BE2C (cell line): ENCODE data around the gene PRKCSH.
A peak's percentile ranks its signal among the peaks of the same experiment; 100 is the strongest.
"Not testable (repeated sequence)": the region's sequence is repeated elsewhere in the genome, so short reads cannot be mapped to it uniquely, and the experiment has no call there.

Experiments
- DNase-seq: peaks from one replicate; pipeline ENCODE4 v3.0.0-alpha.2; 2020
- H3K27me3 ChIP-seq: fragments of 250-450 bp; sonication (Bioruptor Pico); 2 replicates; pipeline ENCODE4 v1.5.1; 2020; ENCODE audit warnings: mild to moderate bottlenecking
- H3K36me3 ChIP-seq: fragments of 250-450 bp; sonication (Bioruptor Pico); 2 replicates; pipeline ENCODE4 v1.5.1; 2020; ENCODE audit warnings: mild to moderate bottlenecking
- H3K4me1 ChIP-seq: fragments of 250-450 bp; sonication (Bioruptor Pico); 2 replicates; pipeline ENCODE4 v1.5.1; 2020
- H3K4me3 ChIP-seq: 2 replicates; pipeline ENCODE4 v1.5.1; 2011; ENCODE audit warnings: low read depth, low read length
- H3K9me3 ChIP-seq: fragments of 250-450 bp; sonication (Bioruptor Pico); 2 replicates; pipeline ENCODE4 v1.5.1; 2020
- TF ChIP-seq, protein P1 (sequence below): IDR thresholded peaks from 2 replicates; pipeline ENCODE4 v1.5.1; 2012; ENCODE audit warnings: mild to moderate bottlenecking, low read depth, low read length

PRKCSH gene

DNA sequence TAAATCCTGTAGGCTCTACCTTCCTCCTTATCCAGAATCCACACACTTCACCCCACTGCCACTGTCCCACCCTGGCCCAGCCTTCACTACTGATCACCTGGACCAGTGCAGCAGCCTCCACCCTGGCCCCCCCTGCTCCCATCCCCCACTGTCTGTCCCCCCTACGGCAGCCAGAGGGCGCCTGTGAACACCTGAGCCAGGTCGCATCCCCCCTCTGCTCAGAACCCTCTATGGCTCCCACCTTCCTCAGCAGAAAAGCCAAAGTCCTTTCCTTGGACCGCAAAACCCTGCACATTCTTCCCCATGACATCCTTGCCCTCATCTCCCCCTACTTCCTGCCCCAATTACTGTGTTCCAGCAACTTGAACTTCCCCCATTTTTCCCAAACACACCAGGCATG is 24.8 kb downstream of the PRKCSH start:
- Histone ChIP-seq H3K36me3 (peaks cover 17% of the 10 kb centered on the region), H3K9me3 (no peaks in the 10 kb centered on the region), H3K4me3 (no peak overlapping the region), H3K4me1 (no peaks in the 10 kb centered on the region), H3K27me3 (no peaks in the 10 kb centered on the region)
- TF ChIP-seq, protein P1, sequence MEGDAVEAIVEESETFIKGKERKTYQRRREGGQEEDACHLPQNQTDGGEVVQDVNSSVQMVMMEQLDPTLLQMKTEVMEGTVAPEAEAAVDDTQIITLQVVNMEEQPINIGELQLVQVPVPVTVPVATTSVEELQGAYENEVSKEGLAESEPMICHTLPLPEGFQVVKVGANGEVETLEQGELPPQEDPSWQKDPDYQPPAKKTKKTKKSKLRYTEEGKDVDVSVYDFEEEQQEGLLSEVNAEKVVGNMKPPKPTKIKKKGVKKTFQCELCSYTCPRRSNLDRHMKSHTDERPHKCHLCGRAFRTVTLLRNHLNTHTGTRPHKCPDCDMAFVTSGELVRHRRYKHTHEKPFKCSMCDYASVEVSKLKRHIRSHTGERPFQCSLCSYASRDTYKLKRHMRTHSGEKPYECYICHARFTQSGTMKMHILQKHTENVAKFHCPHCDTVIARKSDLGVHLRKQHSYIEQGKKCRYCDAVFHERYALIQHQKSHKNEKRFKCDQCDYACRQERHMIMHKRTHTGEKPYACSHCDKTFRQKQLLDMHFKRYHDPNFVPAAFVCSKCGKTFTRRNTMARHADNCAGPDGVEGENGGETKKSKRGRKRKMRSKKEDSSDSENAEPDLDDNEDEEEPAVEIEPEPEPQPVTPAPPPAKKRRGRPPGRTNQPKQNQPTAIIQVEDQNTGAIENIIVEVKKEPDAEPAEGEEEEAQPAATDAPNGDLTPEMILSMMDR: peak; percentile 34
- DNase-seq: no peak

- Histone ChIP-seq H3K27me3 (no peaks in the 10 kb centered on the region), H3K4me3 (no peak overlapping the region), H3K36me3 (peaks cover 24% of the 10 kb centered on the region), H3K9me3 (no peaks in the 10 kb centered on the region), H3K4me1 (no peaks in the 10 kb centered on the region)
- TF ChIP-seq, protein P1: no peak
- DNase-seq: no peak
Observed at GRCh38 chr19:11461453-11461852, 26.0 kb downstream of the PRKCSH start.

- TF ChIP-seq, protein P1: no peak
- H3K36me3 ChIP-seq: peaks cover 16% of the 10 kb centered on the region
- no peaks in the 10 kb centered on the region for H3K4me1 ChIP-seq
- no peak overlapping the region for H3K4me3 ChIP-seq
- no peaks in the 10 kb centered on the region for H3K9me3 ChIP-seq
- H3K27me3 ChIP-seq: no peaks in the 10 kb centered on the region
- DNase-seq: no peak
Observed at GRCh38 chr19:11463391-11463790, 28.0 kb downstream of the PRKCSH start.

DNA sequence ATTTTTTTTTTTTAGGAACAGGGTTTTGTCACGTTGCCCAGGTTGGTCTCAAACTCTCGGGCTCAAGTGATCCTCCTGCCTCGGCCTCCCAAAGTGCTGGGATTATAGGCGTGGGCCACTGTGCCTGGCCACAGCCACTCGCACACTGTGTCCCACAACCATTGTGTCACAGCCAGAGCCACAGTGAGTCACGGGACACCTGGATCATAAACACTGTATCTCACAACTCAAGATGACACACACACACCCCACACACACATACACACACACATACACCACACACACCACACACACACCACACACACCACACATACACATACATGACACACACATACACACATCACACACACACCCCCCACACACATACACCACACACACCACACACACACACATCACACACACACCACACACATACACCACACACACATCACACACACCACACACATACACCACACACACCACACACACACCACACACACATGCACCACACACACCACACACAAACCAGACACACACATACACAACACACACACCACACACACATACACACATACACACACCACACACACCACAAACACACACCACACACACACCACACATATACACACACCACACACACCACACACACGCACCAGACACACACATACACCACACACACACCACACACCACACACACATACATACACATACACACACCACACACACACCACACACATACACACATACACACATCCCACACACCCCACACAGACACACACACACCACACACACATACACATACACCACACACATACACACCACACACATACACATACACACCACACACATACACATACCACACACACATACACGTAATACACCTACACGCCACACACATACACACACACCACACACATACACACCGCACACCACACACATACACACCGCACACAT is 29.2 kb downstream of the PRKCSH start:
- TF ChIP-seq, protein P1: no peak
- DNase-seq: no peak
- Histone ChIP-seq H3K4me3 (no peak overlapping the region), H3K27me3 (no peaks in the 10 kb centered on the region), H3K9me3 (no peaks in the 10 kb centered on the region), H3K4me1 (no peaks in the 10 kb centered on the region), H3K36me3 (peaks cover 14% of the 10 kb centered on the region)

GRCh38 chr19:11465600-11465999 is 30.2 kb downstream of the PRKCSH start:
- Histone ChIP-seq H3K27me3 (no peaks in the 10 kb centered on the region), H3K4me3 (no peak overlapping the region), H3K36me3 (peaks cover 14% of the 10 kb centered on the region), H3K4me1 (no peaks in the 10 kb centered on the region), H3K9me3 (no peaks in the 10 kb centered on the region)
- TF ChIP-seq, protein P1: no peak
- no peak for DNase-seq

- H3K4me3 ChIP-seq, H3K9me3 ChIP-seq, H3K27me3 ChIP-seq, DNase-seq, H3K4me1 ChIP-seq: not testable (repeated sequence)
- H3K36me3 ChIP-seq: peaks cover 11% of the 10 kb centered on the region
Observed at GRCh38 chr19:11468266-11468845, 32.9 kb downstream of the PRKCSH start.
